Fibroblast of mammary gland (primary cell): Measurements from ENCODE around the gene USH1C.

Source experiments
- DNase-seq: peaks from one replicate; pipeline ENCODE4 v3.0.0-alpha.2; 2010; ENCODE audit warnings: low read depth
- H3K4me3 ChIP-seq: 2 replicates; pipeline ENCODE4 v1.5.1; 2011; ENCODE audit warnings: low read depth, mild to moderate bottlenecking, low read length, moderate library complexity; ENCODE audit not compliant: control insufficient read depth
- CTCF ChIP-seq: conservative IDR thresholded peaks from 2 replicates; pipeline ENCODE4 v1.5.1; 2011; ENCODE audit warnings: low read depth, low read length, inconsistent platforms; ENCODE audit not compliant: control insufficient read depth, insufficient read depth

USH1C gene

DNA sequence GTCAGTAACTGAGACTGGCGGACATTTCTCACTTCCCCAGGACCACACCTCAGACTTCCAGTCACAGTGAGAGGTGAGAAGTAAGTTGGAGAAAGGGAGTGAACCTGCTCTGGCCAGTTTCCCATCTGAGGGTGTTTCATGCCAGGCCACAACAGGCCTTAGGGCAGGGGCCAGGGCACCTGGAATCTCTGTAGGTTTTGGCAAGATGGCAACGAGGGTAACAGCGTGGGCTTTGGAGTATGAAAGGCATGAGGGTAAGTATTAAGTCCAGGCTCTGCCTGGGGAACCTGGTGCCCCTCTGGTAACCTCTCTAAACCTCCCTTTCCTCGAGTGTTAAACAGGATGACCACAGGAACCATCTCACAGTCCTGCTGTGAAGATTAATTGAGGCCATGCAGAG, 39.1 kb downstream of the USH1C start:
- DNase-seq: no peak
- no peak for TF ChIP-seq CTCF
- H3K4me3 ChIP-seq: no peak overlapping the region

GRCh38 chr11:17504330-17505107, 39.7 kb downstream of the USH1C start:
- DNase-seq: peak; percentile 56
- peak; percentile 89 for TF ChIP-seq CTCF
- H3K4me3 ChIP-seq: no peak overlapping the region

DNA sequence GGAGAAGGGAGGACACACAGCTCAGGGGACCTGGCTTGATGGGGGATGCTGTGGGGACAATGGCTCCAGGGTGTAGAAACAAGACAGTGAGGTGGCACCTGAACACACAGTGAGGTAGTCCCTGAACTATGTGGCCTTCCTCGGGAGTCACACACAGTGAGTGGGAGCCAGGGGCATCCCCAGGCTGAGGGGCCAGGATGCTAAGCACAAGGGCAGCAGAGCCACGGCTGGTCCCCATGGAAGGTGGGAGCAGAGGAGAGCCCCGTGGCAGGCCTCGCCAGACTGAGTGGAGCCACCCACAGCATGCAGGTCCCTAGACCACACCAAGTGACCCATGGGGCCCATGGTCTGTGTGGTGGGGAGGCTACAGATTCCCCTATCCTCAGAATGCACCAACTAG, 41.6 kb downstream of the USH1C start:
- no peak for TF ChIP-seq CTCF
- no peak overlapping the region for H3K4me3 ChIP-seq
- no peak for DNase-seq

GRCh38 chr11:17500673-17501072, 43.5 kb downstream of the USH1C start:
- H3K4me3 ChIP-seq: no peak overlapping the region
- no peak for DNase-seq
- no peak for TF ChIP-seq CTCF

- TF ChIP-seq CTCF: no peak
- H3K4me3 ChIP-seq: no peak overlapping the region
- no peak for DNase-seq
Observed at GRCh38 chr11:17498475-17498874, 45.7 kb downstream of the USH1C start.

- no peak for TF ChIP-seq CTCF
- H3K4me3 ChIP-seq: no peak overlapping the region
- no peak for DNase-seq
Observed at GRCh38 chr11:17498058-17498457, 46.2 kb downstream of the USH1C start.
